Activated CD4-positive, alpha-beta T cell treated with anti-CD3 and anti-CD28 coated beads for 4 hours (primary cell): ENCODE data around the gene KLHL33.

Source experiments
- DNase-seq, 2 donors: peaks; one replicate each; pipeline ENCODE4 v3.0.0-alpha.2; 2020

KLHL33 gene

DNA sequence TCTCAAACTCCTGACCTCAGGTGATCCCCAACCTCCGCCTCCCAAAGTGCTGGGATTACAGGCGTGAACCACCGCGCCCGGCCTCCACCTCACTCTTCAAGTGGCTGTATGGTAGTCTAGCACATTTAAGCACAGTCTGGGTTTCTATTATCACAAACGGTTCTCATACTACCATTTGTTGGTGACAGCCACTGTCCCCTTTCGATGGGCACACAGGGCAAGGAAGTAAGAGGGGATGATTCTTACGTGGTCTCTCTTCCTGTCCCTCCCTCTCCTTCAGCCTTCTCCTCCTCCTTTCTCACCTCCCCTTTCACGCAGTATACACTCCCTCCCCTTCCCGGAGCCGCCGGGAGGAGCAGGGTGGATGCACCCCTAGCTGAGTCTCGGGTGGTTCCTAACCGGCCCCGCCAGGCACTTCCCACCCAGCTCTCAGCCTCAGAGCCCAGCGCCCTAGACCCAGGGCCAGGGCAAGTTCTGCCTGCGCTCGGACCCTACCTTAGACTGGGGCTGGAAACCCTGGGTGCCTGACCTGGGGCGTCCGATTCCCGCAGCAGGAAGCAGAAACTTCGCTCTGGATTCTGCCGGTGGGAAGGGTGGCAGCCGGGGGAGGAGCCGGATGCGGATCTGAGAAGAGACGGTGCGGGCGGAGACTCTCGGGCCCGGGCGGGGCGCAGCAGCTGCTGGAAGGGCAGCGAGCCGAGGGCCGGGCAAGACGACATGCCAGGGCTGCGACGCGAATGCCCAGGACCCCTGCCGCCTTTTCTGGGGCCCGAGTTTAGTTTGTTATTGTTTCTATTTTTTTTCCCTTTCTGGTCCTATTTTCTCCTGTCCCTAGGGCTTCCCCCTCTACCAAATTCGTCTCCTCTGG lies 22.9 kb downstream of the KLHL33 start, which contains the start of gene TEP1:
TSS of gene TEP1 (minus strand) at position 626 of the 868 bp plus-strand sequence. CDS start 5,062 bp downstream, outside the sequence.
- DNase-seq: peak; percentile 60 to 71

- no peak for DNase-seq
Observed at GRCh38 chr14:20412411-20412810, 23.6 kb downstream of the KLHL33 start.

DNA sequence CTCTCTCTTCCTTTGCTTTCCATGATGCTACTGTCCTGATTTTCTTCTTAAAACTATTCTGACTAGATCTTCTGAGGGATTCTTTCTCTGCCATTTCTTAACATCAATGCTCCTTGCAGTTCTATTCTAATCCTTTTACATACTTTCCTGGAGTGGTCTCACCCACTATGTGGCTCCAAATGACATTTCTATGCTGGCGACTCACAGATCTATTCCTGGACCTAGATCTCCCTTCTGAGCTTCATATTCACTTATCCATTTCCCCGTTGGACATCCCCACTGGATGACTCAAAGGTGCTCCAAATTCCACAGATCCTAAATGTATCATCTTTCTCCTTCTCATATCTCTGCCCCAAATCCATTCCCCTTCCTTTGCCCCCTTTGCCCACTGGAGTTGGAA lies 26.7 kb downstream of the KLHL33 start:
- no peak for DNase-seq

- DNase-seq: no peak
Observed at GRCh38 chr14:20403521-20403920, 32.4 kb downstream of the KLHL33 start.

GRCh38 chr14:20400965-20401593 lies 34.9 kb downstream of the KLHL33 start:
- DNase-seq: peak in 1 of 2 donors; percentile 13

DNA sequence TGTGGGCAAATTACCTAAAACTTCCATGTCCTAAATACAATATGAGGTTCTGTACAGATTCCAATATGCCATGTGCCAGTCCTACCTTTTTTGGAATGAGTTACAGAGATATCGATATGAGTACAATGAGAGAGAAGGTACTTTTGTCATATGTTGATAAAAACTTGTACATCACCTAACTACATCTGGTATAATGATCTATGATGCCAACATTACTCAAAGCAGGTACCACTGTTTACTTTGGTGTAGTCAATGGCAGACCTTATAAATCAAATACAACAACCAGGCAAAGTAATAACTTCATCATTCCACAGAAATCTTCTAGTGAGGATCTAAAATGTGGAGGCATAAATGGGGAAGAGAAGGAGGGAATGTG lies 35.4 kb downstream of the KLHL33 start:
- no peak for DNase-seq

DNA sequence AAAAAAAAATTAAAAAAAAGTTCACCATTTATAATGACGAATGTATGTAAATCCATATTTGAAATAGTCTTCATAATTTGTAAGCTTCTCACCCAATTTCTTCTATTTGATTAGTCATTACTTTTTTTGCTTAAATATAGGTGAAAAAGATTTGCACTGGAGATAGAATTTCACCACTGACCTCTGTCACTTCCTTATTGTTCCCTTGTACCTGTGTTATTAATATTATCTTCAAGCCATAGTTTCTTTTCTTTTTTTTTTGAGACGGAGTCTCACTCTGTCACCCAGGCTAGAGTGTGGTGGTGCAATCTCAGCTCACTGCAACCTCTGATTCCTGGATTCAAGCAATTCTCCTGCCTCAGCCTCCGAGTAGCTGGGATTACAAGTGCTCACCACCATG lies 38.5 kb downstream of the KLHL33 start:
- DNase-seq: no peak

DNA sequence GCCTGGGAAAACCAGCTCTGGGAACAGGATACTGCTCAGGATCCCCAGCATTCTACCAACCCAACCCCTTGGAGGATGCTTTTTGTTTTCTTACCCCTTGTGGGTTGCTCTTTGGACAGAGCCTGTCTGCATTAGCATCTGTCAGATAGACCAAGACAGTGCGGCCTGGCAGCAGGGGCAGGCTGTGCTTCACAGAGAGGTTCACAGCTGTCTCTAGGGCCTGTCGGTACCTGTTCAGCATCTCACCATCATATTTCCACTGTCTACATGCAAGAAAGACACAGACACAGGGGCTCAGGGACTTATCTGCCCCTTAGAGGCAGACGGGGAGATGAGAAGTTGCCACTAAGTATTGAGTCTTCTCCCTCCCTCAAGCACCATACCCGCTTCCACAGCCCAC lies 44.5 kb downstream of the KLHL33 start:
- DNase-seq: no peak

- no peak for DNase-seq
Observed at GRCh38 chr14:20388159-20388558, 47.8 kb downstream of the KLHL33 start.

- DNase-seq: no peak
Observed at GRCh38 chr14:20387576-20387975, 48.4 kb downstream of the KLHL33 start.

GRCh38 chr14:20386276-20386855 lies 49.6 kb downstream of the KLHL33 start:
- DNase-seq: no peak

- DNase-seq: no peak
Observed at GRCh38 chr14:20384886-20385285, 51.1 kb downstream of the KLHL33 start.

DNA sequence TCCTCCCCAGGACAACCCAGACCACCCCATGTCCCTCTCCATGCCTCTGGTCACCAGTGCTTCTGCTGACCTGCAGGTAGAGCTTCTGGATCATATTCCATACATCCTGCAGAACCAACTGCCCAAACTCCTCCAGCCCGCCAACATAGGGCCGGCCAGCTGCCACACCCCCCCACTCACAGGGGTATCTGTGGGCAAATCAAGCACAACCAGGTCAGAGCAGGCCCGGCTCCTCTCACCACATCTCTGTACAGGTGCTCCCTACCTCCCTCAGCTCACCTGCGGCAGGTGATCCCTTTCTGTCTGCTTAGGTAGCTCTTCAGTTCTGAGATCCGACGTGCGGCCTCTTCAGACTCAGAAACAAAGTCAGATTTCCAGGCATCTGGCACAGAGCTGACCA lies 51.6 kb downstream of the KLHL33 start:
- no peak for DNase-seq

DNA sequence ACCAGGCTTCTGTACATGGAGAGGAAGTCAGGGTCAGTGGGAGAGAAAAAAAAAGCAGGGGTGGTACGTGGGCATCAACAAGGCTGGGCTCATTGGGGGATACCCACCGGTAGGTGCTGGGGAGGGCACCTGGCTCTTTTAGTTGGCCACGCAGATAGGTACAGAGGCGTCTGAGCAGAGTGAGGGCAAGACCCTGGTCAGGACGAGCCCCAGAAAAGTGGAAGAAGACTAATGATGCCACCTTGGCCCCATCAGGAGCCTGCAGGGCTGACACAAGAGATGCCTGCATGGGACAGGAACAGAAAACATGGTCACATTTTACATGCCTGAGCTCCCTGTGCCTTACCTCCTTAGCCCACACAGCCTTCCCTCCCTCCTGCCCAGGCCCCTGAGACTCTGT lies 52.3 kb downstream of the KLHL33 start:
- DNase-seq: no peak

- no peak for DNase-seq
Observed at GRCh38 chr14:20383032-20383431, 52.9 kb downstream of the KLHL33 start.

DNA sequence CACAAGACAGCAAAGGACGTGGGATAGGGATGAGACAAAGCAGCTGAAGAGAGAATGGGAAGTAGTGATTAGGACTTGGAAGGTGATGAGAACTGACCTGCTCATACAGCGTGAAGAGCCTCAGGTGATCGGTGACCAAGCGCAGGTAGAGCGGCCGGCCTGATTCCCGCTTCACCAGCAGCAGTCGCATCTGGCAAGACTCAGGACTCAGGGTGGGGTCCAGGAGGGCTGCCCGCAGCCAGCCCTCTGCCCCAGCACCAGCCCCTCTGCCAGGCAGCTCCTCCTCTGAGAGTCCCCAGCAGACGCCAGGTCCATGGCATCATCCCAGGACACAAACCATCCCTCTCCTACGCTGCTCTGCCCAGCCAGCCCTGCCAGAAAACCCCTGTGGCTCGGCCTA lies 53.4 kb downstream of the KLHL33 start:
- no peak for DNase-seq

DNA sequence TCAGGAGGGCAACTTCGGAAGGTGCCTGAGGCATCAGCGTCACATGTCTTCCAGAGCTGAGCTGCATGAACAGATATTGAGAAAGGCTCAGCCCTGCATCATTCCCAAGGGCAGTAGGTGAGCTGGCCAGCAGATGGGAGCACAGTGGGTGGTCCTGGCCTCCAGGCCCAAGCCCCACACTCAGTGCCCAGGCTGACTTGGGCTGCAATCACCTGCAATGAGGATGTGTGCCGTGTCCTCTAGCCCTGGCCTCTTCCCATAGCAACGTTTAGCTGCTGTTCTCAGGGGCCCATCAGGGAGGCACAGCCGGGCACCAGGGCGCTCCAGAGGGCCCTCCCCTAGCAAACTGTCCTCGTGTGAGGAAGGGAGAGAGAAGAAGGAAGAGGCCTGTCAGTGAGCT lies 54.6 kb downstream of the KLHL33 start:
- DNase-seq: no peak

DNA sequence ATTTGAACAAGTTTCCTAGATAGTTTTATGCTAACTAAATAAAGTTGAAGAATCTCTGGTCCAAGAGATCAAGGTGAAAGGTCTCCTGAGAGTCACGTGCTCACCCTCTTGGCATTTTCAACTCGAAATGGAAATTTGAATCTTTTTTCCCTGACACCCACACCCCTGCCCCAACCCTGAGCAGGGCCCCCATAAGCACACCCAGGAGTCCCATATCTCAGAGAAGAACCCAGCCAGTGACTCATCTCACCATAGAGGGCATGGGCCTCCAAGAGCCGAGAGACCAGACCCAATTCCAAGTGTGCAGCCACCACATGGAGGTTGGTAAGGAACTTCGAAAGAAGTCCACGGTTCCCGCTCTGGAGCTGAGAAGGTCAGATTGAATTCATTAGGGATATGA lies 55.3 kb downstream of the KLHL33 start:
- DNase-seq: no peak

- no peak for DNase-seq
Observed at GRCh38 chr14:20379743-20380142, 56.2 kb downstream of the KLHL33 start.

- DNase-seq: no peak
Observed at GRCh38 chr14:20377171-20377570, 58.8 kb downstream of the KLHL33 start.

DNA sequence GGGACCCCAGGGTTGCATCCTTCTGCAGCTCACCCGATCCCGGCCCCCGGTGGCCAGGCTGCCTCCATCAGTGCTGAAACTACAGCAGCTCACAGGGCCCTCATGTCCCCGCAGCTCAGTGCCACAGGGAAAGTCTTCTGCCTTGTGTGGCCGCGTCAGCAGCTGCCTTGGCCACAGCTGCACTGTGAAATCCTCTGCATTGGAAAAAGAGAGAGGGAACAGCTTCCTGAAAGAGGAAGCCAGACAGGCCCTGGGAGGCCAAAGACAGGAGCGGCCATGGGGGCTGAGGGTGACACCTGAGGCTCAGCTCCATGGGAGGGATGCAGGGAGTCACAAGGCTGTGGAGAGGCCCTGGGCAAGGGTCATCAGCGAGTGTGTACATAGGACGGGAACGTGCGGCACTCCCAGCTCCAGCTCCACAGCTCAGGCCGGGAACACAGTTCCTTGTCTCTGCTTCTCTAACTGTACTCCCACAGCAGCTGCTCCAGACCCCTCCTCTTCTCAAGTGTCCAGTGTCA lies 59.8 kb downstream of the KLHL33 start:
- DNase-seq: no peak
